Stimulated activated CD8-positive, alpha-beta memory T cell treated with anti-CD3 and anti-CD28 coated beads, Interleukin-4, amount 100 ng/mL, for 24 hours (primary cell): ENCODE measurements around the gene DIPK1B.
A peak's percentile ranks its signal among the peaks of the same experiment; 100 is the strongest.
"Not testable (repeated sequence)": the region's sequence is repeated elsewhere in the genome, so short reads cannot be mapped to it uniquely, and the experiment has no call there.

ENCODE experiments used
- DNase-seq: peaks from one replicate; pipeline ENCODE4 v3.0.0-alpha.2; 2020; ENCODE audit warnings: low read depth

Gene DIPK1B

DNA sequence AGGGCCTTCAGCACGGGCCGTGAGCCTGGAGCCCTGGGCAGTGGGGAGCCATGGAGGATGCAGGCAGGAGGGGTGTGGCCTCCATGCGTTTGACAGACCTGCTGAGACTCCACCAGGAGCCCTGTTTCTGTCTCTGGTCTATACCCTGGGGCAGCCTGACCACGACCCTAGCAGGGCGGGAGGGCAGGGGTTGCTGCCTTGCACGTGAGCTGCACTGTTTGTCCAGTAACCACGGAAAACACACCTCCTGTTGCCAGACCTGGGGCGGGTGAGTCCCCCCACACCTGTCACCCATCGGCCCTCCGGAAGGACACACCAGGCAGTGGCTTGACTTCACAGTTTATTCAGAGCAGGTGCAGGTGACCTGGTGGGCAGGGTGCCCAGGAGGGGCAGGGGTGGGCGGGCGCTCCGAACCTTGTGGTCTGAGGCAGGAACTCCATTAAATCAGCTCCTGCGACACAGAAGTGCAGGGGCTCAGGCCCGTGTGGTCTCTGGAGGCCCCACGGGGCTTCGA, 41.7 kb downstream of the DIPK1B start:
- DNase-seq: no peak

DNA sequence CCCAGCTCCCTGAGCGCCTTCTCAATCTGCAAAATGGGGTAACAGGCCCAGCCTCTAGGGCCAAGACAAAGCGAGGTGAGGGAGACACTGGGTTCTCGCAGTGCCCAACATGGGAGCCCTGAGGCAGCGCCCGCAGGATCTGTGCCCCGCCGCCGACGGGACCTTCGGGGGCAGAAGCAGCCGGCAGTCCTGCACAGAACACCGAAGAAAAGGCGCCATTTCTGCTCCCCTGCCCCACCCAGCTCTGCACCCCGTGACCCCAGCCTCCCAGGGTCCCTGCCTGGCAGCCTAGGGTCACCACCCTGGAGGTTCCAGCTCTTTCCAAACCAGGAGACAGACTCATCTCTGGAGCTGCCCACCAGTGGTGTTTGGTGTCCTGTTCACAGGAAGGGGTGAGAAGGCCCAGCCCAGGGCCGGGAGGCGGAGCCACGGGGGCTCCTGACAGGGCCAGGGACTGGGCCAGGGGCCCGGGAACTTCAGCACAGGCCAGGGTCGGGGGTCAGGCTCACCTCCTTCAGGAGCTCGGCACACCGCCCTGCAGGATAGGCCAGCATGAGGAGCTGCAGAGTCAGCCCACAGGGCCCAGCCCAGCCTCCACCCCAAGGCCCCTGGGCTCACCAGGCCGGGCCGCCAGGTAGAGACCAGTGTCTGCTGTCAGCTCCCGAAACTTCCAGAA, 42.4 kb downstream of the DIPK1B start:
- DNase-seq: no peak

DNA sequence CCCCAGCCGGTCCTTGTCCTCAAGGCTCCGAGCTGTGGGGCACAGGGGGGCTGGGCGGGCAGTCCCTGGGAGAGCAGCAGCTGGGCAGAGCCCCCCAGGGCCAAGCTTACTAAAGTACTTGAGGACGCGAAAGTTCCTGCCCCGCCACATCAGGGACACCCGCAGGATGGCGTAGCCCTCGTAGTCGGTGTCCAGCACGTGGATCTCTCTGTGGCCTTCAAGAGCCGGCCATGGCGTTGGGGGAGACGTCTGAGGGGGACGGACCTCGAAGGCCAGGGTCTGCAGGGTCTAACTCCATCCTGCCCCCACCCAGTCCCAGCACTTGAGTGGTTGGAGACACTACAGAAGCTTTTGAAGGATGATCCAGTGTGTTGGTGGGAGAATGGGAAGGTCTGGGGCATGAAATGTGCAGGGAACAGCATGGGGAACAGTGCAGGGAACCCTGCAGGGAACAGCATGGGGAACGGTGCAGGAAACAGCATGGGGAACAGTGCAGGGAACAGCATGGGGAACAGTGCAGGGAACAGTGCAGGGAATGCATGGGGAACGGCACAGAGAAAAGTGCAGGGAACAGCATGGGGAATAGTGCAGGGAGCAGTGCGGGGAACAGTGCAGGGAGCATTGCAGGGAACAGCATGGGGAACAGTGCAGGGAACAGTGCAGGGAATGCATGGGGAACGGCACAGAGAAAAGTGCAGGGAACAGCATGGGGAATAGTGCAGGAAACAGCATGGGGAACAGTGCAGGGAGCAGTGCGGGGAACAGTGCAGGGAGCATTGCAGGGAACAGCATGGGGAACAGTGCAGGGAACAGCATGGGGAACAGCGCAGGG, 43.1 kb downstream of the DIPK1B start:
- DNase-seq: not testable (repeated sequence)

DNA sequence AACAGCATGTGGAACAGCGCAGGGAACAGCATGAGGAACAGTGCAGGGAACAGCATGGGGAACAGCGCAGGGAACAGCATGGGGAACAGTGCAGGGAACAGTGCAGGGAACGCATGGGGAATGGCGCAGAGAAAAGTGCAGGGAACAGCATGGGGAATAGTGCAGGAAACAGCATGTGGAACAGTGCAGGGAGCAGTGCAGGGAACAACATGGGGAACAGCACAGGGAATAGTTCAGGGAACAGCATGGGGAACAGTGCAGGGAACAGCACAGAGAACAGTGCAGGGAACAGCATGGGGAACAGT, 43.7 kb downstream of the DIPK1B start:
- DNase-seq: no peak

DNA sequence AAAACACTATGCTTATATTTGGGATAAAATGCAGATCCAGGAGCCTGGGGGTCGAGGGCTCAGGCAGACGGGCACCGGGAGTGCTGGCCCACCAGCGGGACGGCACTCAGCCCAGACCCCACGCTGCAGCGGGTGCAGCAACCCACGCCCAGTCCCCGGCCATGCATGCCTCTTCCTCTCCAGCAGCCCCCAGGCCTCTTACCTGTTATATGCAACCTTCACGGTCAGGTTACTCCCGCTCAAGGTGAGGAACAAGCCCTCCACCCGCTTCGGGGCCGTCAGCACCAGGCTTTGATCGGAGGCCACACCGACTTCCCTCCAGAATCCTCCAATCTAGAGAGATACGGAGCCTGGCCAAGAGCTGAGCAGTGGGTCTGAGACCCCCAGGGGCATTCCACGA, 44.5 kb downstream of the DIPK1B start:
- DNase-seq: no peak

DNA sequence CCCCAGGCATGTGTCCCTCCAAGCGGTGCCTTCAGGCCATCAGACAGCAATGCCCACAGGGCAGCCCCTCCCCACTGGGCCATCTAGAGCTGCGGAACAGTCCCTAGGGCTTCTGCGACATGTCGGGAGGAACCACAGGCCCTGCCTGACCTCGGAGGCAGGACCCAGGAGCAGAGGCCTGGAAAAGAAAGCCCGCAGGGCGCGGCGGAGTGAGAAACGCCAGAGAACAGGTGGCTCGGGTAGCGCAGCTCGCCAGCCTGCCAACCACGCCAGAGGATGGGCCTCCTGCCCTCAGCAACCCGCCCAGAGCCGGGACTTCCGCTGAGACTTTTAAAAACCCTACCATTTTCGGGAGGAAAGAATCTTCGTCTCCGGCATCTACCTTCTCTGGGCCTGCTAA, 45.0 kb downstream of the DIPK1B start:
- DNase-seq: no peak

DNA sequence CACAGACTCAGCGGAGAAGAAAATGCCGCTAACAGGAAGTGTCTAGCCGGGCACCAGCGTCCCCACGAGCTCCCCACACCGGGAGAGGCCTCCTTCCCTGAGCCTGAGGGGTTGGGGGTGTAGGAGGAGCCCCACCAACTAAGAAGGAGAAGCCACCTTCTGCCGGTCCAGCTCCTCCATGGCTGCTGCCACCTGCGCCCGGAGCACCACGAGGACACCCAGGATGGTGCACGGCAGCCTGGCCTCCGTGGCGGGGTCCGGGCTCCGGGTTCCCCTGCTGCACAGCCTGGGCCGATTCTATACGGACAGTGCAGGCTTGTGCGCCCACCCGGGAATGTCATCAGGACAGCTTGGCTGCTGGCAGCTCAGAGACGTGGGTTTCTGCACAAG, 45.4 kb downstream of the DIPK1B start:
- DNase-seq: no peak

DNA sequence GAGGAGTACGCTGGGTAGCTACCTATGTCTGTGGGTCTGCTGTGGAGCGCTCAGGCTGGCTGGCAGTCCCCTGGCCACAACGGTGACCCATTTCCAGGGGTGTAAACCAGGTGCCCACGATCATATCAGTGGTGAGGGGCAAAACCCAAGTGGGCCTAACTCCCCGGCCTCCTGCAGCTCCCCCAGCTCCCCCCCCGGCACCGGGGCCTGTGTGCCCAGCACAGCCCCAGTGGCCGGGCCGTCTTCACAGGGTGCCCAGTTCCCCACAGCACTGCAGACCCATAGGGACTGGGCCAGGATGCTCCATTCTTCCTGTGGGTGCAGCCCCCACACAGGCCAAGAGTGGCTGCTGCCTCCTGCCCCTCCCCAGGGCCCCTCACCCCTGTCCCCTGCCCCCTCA, 46.6 kb downstream of the DIPK1B start:
- DNase-seq: no peak

DNA sequence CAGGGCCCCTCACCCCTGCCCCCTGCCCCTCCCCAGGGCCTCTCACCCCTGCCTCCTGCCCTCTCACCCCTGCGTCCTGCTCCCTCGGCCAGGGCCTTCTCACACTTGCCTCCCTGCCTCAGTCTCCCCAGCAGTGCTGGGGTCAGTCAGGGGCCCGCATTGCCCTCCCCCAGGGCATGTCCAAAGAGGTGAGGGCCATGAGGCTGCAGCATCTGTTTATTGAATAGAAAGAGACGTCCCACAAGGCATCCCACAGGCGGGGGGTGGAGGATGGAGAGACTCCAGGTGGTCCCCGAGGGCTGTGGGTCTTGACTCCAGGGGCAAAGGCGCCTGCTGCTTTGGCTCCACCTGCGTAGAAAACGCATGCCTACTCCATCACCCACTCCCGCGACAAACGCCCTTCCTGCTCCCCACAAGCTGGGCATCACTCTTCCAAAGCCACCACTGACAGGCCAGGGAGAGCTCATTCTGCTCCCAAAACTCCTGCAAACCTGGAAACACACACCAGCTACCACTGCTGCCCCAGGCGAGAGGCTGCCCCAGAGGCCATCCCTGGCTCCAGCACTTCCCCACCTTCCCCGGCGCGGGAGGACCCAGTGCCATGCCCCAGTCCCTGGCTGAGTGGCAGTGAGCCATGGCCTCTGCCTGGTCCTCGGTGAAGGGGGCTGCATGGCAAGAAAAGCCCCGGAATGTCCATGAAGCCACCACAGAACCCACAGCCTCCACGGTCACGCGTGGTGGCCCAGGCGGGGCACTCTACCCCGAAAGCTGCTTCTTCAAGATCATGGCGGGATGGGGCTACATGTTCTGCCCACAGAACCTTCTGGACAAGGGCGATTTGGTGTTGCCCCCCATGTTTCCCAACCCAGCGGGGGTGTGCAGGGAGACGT, 47.3 kb downstream of the DIPK1B start:
- DNase-seq: no peak

DNA sequence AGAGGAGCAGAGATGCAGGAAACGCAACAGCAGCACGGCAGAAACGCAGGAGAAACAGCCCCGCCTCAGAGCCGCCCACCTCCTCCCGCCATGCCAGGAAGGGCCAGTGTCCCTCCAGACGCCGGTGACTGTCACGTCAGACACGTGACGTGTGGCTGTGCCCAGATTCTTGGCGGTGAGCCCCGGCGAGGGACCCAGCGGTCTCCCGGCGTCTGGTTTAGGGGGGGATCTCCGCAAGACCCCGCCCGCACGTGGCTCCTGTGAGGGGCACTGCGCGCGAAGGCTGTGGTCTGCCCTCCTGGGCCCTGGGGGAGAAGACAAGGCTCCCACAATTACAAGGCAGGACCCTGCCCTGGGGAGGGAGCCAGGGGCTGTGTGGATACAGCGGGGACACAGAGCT, 48.1 kb downstream of the DIPK1B start:
- no peak for DNase-seq

DNA sequence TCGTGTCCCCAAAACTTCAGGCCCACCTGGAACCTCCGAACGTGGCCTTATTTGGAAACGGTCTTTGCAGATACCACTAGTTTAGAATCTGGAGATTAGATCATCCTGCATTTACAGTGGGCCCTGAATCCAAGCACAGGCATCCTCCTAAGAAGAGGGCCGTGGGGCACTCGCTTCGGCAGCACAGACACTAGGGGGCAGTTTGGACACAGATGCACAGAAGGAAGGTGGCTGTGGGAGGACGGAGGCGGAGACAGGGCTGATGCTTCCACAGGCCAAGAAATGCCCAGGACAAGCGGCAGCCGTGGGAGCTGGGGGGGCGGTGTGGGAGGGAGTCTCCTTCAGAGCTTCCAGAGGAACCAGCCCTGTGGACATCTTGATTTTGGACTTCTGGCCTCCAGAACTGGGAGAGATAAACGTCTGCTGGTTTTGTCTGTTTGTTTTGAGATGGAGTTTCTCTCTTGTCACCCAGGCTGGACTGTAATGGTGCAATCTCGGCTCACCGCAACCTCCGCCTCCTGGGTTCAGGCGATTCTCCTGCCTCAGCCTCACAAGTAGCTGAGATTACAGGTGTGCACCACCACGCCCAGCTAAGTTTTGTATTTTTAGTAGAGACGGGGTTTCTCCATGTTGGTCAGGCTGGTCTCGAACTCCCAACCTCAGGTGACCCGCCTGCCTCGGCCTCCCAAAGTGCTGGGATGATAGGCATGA, 48.6 kb downstream of the DIPK1B start:
- peak; percentile 20 for DNase-seq

DNA sequence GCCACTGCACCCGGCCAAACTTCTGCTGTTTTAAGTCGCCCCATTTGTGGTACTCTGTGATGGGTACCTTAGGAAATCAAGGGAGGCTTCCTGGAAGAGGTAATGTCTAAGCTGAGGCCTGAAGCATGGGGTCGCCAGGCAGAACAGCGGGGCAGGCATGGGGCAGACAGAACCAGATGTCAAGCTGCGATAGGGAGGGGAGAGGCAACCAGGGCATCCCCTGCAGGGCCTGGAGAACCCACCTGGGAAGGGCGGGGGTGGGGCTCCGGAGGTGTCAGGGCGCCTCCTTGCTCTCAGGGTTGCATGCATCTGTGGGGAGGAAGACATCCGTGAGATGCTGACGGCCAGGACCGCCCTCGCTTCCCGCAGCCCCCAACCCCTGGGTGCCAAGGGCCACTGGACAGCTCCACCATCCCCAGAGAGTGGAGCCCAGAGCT, 49.2 kb downstream of the DIPK1B start:
- DNase-seq: no peak

DNA sequence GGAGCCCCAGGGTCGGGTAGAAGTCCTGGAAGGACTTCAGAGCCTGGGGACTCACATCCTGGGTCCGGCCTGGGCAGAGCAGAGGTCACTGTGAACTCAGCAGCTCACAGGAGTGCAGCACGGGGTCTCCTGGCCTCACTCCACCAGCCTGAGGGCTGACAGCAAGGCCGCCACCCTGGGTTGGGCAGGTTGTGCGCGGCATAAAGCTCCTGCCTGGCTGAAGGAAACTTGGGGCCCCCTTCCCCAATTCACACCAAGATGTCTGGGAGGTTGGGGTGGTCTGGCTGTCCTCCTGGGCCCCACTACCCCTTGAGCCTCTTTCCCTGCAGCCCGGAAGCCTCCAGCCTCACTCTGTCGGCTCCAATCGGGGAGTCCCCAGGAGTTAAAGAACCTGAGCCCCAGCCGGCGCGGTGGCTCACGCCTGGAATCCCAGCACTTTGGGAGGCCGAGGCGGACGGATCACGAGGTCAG, 49.9 kb downstream of the DIPK1B start:
- no peak for DNase-seq

DNA sequence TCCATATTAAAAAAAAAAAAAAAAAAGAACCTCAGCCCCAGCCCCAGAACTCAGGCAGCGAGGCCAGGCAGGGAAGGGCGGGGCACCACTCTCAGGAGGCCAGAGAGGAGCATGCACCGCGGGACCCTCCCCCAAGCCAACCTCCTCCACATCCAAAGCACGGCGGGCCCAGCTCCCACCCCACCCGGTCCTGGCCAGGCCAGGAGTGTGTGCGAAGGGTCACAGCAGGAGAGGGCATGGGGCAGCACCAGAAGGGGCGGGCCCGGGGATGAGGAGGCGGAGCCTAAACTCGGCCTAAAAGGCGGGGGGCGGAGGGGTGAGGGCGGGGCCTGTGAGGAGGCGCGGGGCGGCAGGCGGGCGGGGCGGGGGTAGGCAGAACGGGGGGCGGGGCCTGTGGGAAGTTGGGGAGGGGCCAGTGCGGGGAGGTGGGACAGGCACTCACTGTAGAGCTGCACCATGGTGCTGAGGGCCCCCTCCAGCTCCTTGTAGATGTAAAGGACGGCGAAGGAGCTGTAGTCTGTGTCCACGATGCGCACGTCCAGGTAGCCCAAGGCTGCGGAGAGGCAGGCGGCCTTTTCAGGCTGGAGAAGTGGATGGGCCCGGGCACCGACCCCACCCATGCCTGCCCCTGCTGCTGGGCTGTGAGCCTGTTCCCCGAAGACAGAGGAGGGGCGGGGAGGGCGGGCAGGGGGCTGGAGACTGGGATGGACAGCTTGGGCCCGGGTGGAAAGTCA, 50.7 kb downstream of the DIPK1B start:
- peak; percentile 44 for DNase-seq

DNA sequence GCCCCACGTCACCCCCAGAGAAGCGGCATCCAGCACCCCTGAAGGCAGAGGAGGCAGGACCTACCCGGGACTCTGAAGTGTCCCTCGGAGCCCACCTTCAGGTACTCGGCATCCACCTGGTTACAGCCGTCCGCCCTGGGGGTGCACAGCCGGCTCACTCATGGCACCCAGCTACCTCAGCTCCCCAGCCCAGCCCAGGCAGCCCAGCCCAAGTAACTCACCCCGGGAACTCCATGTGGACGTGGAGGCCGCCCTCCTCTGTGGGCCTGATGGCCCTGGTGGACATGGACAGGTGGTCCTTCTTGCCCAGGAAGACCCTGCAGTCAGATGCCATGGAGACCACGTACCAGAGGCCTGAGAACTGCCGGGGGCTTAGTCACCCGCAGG, 51.3 kb downstream of the DIPK1B start:
- no peak for DNase-seq

DNA sequence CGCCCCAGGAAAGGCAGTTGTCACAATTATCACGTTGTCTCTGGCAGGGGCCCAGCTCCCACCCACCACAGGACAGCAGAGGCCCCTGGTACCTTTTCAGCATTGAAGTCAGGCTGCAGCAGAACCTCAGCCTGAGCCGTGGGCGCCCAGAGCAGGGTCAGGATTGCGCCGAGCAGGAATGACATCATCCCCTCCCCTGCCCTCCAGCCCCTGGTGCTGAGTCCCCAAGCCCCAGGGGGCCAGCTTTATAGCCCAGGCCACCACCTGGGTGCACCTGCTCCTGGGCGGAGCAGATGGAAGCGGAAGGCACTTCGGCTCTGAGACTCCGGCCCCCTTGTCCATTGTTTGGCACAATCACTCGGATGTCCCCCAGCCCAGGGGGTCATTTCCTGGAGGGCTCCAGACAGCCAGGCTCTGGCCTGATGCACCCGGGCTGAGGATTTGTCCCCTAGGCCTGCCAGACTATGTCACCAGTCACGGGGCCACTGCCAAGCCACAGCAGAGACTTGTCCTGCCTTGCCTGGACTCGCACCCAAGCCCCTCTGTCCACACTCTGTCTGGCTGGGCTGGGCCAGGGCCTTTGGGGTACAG, 52.0 kb downstream of the DIPK1B start, which contains the start of gene LCN15:
TSS of gene LCN15 (minus strand) at position 218 of the 591 bp plus-strand sequence. CDS start at position 188, 30 bp downstream.
- DNase-seq: no peak

DNA sequence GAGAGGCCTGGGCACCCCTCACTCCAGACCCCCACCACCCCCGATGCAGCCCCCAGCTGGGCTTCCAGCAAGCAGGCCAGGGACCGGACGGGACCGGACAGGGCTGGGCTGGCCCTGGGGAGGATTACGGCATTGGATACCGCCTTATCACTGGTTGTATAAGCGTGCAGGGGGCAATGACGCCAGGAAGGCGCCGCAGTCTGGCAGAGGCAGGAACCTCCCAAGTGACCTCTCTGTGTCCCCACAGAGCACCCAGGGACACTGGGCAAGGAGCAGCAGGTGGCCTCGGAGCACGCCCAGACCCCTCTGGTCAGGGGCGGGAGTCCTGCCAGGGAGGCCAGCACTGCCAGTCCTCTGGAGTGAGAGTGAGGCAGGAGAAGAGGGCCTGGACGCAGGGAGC, 52.7 kb downstream of the DIPK1B start:
- DNase-seq: no peak

DNA sequence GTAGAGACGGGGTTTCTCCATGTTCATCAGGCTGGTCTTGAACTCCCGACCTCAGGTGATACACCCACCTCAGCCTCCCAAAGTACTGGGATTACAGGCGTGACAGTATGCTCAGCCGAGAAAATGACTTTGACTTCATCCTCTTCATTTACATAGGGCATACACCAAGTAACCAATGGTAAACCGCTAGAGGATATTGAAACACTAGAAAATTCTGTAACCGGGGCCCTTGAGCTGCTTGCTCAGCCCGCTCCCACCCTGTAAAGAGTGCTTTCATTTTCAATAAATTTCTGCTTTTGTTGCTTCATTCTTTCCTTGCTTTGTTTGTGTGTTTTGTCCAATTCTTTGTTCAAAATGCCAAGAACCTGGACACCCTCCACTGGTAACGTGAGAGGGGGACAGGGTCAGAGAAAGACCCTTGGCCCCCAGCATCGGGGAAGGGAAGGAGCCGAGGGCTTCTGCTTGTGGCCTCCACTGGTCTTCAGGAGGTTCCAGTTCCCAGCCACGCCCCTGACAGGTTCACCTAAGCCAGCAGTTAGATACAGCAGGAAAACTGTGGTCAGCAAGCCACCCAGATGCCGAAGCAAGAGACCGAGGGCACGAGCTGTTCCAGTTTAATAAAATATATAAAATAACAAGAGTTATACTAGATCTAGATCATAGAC, 53.5 kb downstream of the DIPK1B start:
- not testable (repeated sequence) for DNase-seq

DNA sequence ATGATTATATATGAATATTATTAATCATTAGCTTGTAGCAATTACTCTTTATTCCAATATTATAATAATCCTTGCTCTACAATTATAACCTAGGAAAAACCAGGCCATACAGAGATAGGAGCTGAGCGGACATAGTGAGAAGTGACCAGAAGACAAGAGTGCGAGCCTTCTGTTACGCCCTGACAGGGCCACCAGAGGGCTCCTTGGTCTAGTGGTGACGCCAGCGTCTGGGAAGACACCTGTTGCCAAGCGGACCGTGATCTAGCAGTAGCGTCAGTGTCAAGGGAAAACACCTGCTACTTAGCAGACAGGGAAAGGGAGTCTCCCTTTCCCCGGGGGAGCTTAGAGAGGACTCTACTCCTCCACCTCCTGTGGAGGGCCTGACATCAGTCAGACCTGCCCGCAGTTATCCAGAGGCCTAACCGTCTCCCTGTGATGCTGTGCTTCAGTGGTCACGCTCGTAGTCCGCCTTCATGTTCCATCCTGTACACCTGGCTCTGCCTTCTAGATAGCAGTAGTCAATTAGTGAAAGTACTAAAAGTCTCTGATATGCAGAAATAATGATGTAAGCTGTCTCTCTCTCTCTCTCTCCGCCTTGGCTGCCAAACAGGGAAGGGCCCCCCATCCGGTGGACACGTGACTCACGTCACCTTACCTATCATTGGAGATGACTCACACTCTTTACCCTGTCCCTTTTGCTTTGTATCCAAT, 54.2 kb downstream of the DIPK1B start:
- DNase-seq: peak; percentile 14
